ENCODE measurements around the gene CBL. TPM values are rescaled to one million over a fixed set of nuclear protein-coding genes. Genes with fewer than 3 reads are reported as not detected.

Gene CBL
- total RNA-seq, 1 donor from 2014 or later: 43.4 TPM

DNA sequence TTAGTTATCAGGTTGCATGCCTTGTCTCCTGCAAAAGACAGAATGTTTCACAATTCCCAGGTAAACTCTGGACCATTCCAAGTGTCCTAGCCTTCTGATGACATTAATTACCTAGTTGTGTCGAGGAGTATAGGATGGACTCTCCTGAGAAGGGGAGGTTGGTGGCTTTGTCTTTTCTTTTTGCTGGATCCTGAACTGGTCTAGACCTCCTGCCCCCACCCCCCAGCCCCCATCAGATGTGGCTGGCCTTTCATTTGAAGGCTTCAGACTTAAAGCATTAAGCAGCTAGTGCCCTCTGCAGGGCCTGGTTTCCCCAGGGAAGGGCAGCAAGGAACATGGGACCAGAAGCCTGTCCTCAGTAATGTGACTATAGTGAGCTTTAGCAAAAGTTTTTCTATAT lies 101.1 kb downstream of the CBL start:
- intact Hi-C loops (cut with micrococcal nuclease): no loop called here

DNA sequence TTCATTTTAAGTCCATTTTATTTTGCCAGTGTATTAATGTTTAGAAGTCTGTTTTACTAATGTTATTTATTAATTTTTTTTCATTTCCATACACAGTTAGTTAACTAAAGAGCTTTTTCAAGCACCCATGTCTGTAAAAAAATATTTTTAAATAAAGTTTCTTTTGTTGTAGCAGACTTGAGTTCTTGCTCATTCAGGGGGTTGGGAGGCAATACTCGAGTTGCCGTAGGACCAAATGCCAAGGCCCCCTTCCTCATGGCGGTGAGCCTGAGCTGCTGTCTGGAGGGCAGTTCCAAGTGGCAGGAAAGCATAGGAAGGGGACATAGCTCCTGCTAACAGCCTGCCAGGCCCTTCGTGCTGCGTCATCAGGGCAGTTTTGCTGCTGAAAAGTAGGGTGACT lies 101.8 kb downstream of the CBL start:
- intact Hi-C loops (cut with micrococcal nuclease): no loop called here

- intact Hi-C loops (cut with micrococcal nuclease): no loop called here
Observed at GRCh38 chr11:119309411-119309810, 103.3 kb downstream of the CBL start.

DNA sequence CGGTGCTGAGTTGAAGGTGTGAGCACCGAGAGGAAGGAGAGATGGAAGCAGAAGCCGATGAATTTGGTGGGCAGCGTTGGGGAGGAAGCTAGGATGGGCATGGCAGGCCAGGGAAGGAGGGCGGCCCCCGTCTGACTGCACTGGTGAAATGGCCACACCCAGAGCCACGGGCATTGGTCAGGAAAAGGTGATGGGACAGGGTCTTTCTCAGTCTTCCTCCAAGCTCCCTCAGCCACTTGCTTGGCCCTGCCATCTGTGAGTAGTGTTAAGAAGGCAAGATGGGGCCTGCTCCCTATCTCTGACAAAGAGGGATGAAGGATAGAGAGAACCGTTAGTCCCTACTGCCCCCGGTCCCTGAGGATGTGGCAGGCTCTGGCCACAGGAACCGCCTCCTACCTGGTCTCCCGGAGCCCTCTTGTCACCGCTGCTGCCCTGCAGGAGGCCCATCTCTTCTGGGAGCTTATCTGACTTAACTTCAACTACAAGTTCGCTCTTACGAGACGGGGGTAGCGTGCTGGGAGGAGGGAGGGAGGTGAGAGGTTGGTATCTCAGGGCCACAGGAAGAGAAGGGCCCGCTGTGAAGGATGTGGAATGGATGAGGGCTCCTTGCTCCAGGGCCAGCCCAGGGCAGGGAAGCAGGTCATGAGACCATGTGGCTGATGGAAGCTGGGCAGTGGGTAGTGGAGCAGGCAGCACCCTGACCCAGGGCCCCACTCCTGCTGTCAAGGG lies 104.0 kb downstream of the CBL start:
- intact Hi-C loops (cut with micrococcal nuclease): no loop called here

- intact Hi-C loops (cut with micrococcal nuclease): no loop called here
Observed at GRCh38 chr11:119310682-119311052, 104.5 kb downstream of the CBL start.

DNA sequence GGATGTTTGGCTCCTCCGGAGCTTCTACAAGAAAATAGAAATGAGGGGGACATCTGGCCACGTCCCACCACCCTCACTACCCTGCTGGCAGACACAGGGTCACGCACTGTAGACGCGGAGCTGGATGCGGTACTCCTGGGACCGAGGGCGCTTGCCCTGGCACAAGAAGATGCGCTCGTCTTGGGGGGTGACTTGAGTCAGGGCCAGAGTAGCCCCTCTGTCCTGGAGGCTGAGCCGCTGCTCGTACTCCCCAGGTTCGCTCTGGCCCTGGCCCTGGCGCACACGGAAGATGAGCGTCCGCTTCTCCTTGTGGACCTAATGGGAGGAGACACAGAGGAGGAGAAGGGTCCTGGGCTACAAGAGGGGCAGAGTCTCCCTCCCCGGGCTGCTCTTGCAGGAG lies 108.6 kb downstream of the CBL start:
- intact Hi-C loops (cut with micrococcal nuclease): no loop called here

GRCh38 chr11:119315131-119316015 lies 109.2 kb downstream of the CBL start:
- intact Hi-C loops (cut with micrococcal nuclease): no loop called here

DNA sequence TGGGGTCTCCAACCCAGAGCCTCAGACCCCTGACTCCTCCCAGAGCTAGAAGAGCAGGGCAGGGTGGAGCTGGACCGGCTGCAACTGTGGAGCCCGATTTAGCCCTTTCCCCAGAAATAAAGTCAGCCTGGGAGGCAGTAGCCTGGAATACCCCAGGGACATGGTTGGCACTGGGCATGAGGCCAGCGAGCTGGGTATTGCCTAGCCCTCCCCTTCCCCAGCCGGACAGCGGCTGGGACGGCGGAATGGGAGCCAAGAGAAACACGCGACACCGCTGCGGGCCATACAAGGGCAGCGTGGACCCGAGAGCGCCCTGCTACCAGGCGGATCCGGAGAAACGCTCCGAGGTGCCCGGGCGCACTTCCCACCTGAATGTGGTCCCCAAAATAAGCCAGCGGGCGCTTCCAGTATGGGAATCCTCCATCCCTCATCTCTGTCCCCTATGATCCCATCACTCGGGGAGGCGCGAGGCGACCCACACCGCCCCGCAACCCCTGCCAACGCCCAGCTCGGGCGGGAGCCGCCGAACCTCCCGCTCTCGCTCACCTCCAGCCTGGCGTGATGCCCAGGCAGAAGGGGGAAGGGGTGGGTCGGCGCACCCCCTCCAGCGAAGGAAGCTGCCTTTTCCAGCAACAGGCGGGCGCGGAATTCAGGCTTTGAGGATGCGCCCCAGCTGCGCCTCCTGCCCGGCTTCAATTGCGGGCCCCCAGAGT lies 110.0 kb downstream of the CBL start:
- intact Hi-C loops (cut with micrococcal nuclease): no loop called here

DNA sequence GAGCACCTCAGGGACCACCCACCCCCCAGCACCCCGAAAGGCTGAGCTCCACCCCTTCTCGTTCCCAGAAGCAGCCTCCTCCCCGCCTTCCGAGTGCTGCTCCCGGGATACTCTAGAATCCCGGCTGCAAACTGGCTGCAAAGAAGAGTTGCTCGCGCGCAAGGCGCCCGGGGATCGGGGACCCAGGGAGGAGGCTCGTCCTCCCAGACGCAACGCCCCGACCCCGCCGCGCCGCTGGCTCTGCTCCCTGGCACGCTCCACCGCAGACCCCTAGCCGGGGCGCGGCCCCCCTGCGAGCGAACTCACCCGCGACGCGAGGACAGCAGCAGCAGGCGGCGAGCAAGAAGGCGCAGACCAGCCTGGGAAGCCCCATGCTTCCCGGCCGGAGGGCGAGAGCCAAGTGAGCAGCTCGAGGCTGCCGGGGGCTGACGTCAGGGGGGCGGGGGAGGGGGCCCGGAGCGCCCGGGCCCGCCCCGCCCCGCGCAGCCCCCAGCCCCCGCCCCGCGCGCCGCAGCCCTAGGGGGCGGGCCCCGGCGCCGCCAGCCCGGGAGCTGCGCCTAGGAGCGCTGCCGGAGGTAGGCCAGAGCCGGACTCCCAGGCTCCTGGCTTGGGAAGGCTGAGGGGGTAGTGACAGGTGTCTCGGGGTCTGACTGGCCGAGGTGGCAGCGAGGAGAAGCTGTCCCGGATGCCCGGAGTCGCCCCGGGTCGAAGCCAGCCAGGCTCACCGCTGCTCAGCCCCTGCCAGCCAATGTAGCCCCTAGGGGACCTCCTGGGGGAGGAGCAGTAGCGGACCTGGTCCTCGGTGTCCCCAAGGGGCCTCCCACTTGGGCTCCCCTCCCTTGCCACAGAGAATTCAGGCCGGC lies 110.8 kb downstream of the CBL start, which contains the start of gene MCAM:
Gene MCAM, minus strand, starts transcription at position 402 of the 863 bp plus-strand sequence. Its CDS starts 29 bp downstream, at position 373.
- intact Hi-C loops (cut with micrococcal nuclease): no loop called here

DNA sequence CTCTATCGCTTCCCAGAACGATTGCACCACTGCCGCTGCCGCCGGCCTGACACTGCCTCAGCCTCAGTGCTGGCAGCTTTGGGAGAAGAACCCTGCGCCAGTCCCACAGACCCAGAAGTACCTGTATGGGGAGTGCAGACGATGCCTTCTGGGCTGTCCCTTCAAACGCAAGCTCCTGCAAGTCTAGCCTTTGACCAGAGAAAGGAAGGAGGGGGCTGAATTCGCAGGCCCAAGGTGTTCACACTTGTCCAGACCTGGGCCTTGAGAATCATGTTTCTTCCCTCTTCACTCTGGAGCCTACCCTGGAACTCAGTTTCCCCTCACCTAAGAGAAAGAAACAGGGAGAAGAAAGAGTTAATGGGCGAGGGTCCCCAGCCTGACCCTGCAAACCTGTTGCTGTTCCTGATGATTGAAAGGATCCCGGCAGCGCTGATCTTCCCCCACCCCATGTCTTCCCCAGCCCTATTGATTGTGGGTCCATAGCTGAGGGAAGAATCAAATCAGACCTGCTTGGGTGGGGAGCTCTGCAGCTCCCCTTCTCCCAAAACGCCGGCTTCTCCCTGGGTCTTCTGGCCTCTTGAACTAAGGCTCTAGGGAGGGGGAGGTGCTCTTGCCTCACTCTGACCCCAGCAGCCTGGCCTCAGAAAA lies 111.6 kb downstream of the CBL start:
- intact Hi-C loops (cut with micrococcal nuclease): no loop called here

DNA sequence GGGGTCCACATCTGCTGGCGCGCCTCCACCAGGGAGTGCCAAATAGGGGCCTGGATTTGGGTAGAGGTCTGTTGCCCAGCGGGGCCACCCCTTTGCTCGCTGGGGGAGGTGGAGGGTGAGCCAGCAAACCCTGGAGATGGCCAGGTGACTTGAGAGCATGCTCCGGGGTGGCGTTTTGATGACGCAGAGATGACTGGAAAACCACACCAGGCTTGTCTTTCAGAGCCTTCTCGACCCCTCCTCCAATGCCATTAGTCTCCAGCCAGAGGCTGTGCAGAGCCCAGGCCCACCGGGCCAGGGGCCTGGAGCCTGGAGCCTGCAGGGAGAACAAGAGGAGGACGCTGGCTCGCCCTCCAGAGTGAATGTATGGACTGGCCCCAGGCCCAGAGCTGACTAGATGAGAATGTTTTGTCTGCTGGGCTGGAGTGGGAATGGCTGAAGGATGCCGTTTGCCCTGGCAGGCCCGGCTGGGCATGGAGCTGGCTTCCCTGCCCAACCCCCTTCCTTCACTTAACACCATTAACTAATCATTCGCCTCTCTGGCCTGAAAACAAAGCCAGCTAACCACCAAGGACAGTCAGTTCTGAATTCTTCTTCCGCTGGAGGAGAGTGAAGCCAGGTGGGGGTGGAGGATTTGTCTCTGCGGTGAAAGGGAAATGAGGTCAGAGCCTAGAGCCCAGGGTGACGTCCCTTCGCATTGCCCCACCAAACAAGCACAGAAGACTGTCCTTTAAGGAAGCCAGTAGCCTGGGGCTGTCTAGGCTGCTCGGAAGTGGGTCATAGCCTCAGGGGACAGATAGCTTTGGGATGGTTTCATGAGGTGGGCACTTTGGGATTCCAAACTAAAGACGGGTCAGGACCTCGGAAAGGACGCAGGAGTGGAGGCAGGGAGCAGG lies 112.3 kb downstream of the CBL start:
- intact Hi-C loops (cut with micrococcal nuclease): no loop called here

GRCh38 chr11:119319136-119319699 lies 113.1 kb downstream of the CBL start:
- intact Hi-C loops (cut with micrococcal nuclease): no loop called here

- intact Hi-C loops (cut with micrococcal nuclease): loop anchor here (5.0 kb wide), 1 partner anchor 217 kb away; the partner anchor contains the start of gene DPAGT1
Observed at GRCh38 chr11:119319700-119320239, 113.6 kb downstream of the CBL start.

GRCh38 chr11:119320240-119320775 lies 114.2 kb downstream of the CBL start:
- intact Hi-C loops (cut with micrococcal nuclease): loop anchor here (5.0 kb wide), 1 partner anchor 218 kb away; the partner anchor contains the start of gene DPAGT1

GRCh38 chr11:119320776-119321524 lies 114.8 kb downstream of the CBL start:
- intact Hi-C loops (cut with micrococcal nuclease): loop anchor here (1.0 to 5.0 kb wide), 2 partner anchors 13 to 219 kb away; partner anchors contain the start of genes DPAGT1 and RNF26

DNA sequence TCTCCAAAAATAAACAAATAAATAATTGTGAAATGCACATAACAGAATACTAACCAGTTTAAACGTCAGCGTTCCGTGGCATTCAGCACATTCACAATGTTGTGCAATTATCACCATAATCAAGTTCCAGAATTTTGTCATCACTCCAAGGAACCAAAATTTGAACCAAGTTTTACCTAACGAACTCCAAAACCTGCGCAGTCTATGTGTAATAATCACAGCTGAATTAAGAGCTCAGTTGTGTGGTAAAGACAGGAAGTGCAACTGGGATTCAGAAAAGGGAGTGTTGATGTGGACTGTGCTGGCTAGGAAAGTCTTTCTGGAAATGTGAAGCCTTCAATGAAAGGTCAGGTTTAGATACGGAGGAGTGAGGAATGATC lies 116.2 kb downstream of the CBL start:
- intact Hi-C loops (cut with micrococcal nuclease): loop anchor here (2.0 to 5.0 kb wide), 2 partner anchors 154 to 220 kb away; partner anchors contain the start of genes DPAGT1 and NLRX1

- intact Hi-C loops (cut with micrococcal nuclease): loop anchor here (1.0 to 5.0 kb wide), 3 partner anchors 117 to 221 kb away; partner anchors contain the start of genes CBL, DPAGT1 and NLRX1
Observed at GRCh38 chr11:119322921-119323531, 116.9 kb downstream of the CBL start.

All from T-helper 2 cell treated with Interferon-gamma antibody and Interleukin-4, amounts not matched to agents 100 ng/mL and 5 ng/mL, for 36 hours (primary cell).